HG02981 (cell line): ENCODE data around the gene CD276.
"Not testable (repeated sequence)": the region's sequence is repeated elsewhere in the genome, so short reads cannot be mapped to it uniquely, and the experiment has no call there.

Source experiments
- ATAC-seq: cut with Tn5 transposase; IDR thresholded peaks from one replicate; pipeline ENCODE4 v1.9.1; 2021; ENCODE audit warnings: mild to moderate bottlenecking, moderate library complexity; ENCODE audit not compliant: unreplicated experiment

The CD276 gene

DNA sequence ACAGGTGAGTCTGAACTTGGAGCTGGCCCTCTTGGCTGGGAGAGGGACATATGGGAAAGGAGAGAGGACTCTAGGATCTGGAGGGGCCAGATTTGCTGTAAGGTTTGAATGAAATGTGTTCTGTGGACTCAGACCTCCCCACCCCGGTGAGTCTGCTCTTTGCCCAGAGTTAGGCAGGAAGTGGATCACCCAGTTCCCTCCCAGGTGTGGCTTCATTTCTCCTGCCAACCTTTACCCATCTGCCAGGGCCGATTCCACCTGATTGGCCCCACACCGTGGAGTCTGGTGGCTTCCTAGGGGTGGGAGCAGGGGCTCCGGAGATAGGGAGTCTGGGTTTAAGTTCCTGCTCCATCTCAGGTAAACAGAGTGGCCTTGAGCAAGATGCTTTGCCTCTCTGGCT, 25.5 kb downstream of the CD276 start:
- ATAC-seq = no peak

DNA sequence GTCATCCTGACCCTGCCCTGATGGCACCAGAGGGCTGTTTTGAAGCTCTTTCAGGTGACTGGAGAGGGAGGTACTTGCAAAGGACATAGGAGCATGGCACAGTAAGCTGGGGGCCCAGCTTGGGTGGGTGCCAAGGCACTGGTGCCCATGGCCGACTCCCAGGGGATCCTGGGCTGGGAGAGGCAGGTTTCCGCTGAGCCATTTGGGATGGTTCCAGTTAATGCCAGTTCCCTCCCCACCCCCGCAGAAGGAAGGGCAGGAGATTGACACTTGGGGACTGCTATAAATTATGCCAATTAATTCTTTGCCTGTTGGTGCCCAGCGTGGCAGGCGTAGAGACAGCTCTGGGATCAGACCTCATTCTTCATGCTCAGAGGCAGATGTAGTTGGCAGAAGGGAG, 26.1 kb downstream of the CD276 start:
- no peak for ATAC-seq

DNA sequence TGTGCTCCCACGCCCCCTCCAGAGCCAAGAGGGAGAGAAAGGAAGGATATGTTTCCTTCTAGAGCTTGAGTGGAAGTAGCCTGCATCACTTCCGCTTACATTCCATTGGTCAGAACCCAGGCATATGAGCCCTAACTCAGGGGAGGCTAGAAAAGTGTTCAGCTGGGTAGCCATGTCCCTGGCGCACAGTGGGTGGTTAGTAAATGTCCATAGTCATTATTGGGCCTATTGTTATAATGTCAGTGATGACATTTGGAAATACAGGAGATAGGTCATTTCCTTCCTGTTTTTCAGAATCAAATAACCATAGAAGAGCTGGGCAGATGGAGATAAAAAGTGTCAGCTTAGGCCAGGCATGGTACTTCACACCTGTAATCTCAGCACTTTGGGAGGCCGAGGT, 27.3 kb downstream of the CD276 start:
- no peak for ATAC-seq

DNA sequence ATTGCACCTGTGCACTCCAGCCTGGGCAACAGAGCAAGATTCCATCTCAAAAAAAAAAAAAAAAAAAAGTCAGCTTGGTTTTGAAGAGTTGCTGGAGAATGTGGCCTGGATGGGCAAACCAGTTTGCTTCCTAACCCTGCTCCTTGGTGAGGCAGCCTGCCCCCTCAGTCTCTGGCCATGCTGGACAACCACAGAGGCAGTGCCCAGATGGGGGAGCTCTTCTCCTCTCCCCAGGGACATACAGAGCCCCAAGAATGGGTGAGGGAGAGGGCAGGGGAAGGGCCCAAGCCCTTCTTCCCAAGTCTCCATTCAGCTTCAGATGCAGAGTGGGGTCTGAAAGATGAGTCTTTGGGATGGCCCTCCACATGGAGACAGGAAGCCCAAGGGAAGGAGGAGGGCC, 27.9 kb downstream of the CD276 start:
- no peak for ATAC-seq

DNA sequence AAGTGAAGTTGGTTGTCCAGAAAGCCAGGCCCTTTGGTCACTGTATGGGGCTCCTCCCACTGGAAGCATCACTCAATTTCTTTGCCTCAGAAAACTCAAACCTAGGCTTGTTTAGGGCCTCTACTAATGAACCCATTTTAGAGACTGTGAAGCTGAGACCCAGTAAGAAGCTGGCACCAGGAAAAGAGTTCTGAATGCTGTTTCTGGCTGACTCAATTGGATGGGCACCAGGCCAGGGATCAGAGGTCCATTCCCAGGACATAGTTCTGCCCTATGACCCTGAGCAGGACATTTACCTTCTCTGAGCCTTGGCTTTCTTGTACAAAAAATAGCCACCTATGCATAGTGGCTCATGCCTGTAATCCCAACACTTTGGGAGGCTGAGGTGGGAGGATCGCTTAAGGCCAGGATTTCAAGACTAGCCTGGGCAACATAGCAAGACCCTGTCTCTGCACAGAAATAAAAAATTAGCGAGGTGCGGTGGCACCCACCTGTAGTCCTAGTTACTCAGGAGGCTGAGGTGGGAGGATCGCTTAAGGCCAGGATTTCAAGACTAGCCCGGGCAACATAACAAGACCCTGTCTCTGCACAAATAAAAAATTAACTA, 30.6 kb downstream of the CD276 start:
- no peak for ATAC-seq

DNA sequence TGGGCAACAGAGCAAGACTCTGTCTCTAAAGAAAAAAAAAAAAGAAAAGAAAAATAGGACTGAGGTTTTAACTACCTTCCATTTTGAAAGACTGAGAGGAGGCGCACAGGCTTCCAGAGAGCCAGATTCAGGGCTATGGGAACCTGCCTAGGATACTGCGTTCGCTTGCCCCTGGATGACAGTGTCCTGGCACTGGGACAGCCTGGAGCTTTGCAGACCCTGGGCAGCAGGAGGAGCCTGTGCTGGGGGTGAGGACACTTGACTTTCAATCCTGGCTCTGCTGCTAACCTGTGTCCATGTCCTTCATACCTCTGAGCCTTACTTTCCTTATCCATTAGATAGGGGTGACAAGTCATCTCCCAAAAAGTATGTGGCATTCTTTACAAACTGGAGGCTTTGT, 31.2 kb downstream of the CD276 start:
- no peak for ATAC-seq

DNA sequence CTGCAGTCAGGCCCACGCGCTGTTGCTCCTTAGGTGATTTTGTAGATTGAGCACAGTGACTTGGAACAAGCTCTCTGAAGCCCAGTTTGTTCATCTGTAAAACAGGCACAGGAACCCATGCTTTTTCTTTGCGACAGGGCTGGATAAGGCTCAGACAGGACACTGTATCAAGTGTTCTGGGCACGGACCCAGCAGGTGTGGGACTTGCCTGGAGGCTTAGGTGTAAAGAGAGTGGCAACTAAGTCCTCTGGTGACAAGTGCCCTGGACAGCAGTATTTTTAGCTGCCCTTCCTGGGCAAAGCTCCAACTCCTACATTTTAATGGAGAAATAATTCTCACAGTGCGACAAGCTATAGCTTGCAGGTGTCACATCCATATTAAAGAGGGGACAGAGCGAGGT, 32.2 kb downstream of the CD276 start:
- no peak for ATAC-seq

DNA sequence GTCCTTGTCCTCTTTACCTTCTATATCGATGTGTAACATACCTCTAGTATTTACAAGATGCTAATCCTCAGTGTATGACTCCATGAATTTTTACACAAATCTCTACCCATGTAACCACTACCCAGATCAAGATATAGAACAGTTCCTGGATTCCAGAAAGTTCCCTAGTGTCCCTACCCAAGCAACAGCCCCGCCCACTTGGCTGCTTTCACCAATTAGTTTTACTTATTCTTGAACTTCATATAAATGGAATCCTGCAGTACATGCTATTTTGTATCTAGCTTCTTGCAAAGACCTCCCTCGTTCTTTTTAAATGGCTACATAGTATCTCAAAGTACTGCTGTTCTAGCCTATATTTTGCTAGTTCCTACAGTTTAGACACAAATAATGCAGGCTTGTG, 33.0 kb downstream of the CD276 start:
- ATAC-seq = no peak

DNA sequence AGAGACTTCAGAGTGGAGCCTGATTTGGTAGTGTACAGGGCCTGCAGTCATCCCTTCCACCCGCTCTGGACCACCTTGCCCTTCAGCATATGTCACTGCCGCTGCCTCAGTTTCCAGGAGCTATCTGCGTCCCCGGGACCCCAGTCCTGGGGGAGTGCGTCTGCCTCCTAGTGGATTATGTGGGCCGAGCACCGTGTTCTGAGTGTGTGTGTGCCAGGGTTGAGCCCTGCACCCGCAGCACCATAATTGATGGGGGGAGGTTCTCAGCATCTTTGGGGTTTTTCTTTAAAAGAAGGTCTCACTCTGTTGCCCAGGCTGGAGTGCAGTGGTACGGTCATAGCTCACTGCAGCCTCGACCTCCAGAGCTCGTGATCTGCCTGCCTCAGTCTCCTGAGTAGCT, 33.6 kb downstream of the CD276 start:
- no peak for ATAC-seq

DNA sequence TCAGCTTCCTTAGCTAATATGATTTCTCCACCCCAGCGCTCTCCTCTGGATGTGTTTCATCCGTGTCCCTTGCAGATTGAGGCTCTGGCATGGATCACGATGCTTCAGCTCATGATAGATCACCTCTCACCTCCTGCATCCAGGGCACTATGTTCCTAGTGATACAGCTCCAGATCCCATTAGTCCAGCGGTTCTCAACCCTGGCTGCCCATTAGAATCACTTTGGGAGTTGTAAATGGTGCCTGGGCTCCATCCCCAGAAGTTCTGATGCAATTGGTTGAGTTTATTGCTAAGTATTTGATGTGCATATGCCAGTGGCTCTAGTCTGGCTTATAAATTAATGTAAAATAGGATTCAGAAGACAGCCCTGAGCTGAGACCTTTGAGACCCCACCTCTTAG, 34.5 kb downstream of the CD276 start:
- ATAC-seq = no peak

DNA sequence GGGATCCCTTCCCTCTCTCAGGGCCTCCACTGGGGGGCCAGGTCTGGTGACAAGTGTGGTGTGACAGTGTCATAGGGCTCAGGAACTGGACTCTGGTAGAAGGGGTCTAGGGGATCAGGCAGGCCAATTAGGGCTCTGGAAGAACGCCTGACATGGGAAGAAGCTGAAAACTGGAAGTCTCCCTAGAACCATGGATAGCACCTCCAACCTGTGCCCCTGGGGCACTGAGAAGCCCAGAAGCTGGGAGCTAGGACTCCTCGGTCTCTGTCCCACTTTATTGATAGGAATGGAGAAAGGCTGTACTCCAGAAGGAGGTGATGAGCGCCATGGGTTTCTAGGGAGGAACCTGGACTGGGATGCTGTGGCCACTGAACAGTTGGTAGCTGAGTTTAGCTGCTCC, 38.2 kb downstream of the CD276 start:
- ATAC-seq = no peak

DNA sequence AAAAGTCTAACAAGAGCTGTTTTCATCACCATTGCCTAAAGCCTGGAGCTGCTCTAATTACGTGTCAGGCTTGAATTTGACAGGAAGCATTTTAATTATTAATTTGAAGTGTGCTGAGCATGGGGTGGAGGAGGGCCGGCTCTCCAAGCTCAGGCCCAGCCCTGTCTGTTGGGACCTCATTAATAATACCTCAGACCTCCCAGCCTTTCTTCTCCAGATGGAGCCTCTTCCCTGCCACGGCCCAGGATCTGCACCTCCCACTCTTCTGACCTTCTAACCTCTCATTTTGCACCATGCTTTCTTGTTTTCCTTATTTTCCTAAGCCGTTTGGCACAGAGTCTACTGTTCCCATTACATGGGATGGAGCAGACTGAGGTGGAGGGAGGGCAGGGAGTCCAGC, 39.0 kb downstream of the CD276 start:
- no peak for ATAC-seq

DNA sequence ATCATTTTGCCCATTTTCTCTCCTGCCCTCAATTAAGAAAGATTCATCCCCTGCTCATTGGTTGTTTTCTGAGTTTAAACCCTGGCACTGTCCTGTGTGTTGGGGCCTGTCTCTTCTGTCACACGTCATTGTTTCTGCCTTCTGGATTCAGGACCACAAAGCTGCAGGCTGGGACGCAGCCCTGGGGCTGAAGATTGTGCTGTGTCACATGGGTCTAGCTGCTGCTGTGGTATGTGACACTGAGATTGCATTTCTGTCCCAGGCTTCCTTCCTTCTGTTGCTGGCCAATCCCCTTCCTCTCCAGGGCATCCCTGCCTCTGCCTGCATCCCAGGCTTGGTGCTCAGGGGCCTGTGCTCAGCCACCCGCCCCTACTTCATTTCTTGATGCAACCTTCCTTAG, 40.0 kb downstream of the CD276 start:
- no peak for ATAC-seq

DNA sequence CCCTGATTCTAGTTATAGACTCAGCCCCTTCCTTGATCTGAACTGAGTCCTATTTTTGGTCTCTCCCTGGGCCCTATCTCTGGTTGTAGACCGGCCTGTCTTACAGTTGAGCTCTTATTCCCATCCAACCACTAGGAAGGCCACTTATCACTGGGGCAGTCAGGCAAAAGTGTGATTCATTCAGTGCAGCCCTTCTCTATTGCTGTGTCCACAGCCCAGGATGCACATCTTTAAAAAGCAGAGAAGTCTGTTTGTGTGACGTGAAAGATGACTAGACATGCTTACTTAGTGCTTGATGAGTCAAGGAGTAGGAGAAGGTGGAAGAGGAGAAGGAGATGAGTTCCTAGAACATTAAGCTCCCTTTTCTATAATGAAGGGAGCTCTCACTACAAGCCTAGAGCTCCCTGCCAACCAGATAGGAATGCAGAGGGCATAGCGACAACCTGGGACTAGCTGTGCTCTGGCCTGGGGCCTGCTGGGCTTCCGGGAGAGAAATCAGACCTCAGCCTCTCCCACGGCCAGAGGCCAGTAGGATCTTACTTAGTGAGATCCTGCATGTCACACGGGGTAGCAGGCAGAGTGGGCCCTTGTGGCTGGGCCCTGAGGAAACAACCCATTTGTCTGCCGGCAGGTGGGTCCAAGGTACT, 43.3 kb downstream of the CD276 start:
- ATAC-seq = no peak

DNA sequence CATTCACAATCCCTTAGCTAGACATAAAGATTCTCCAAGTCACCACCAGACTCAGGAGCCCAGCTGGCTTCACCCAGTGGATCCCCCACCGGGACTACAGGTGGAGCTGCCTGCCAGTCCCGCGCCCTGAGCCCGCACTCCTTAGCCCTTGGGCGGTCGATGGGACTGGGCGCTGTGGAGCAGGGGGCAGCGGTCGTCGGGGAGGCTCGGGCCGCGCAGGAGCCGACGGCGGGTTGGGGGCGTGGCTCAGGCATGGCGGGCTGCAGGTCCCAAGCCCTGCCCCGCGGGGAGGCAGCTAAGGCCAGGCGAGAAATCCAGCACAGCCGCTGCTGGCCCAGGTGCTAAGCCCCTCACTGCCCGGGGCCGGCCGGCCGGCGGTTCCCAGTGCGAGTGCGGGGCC, 47.9 kb downstream of the CD276 start:
- not testable (repeated sequence) for ATAC-seq

DNA sequence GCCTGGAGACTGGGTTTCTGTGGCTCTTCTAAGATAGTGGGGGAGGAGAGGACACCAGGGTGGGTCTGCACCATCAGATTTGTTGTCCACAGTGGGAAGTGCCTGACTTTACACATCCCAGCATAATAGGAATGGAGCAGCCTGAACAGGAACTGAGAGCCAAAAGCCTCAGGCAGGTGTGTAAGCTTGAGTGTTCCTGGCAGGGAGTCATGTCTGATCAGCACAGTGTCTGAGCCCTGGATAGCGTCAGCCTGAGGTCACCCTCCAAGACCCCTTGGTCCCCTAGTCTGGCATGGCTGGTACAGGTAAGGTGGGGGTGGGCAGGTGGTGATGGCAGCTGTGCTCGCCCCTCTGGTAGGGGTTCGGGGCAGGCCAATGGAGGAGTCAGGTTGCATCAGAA, 48.7 kb downstream of the CD276 start:
- ATAC-seq = no peak

DNA sequence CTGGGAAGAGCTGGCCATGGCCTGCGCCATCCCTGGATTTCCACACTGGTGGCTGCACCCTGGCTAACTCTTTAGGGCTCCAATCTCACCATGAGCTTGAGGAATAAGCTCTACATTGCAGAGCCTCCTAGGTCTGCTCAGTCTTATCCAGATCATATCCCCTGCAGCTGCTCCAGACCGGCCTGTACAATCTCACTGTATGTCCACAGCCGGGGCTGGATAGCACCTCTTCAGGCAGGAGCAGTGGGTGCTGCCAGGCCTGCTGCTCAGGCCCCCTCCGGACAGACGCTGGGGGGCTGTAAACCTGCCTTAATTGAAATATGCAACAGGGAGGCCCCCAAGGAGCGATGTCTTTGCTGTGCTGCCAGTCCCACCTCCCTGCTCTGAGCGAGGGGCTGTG, 53.4 kb downstream of the CD276 start:
- ATAC-seq = no peak

DNA sequence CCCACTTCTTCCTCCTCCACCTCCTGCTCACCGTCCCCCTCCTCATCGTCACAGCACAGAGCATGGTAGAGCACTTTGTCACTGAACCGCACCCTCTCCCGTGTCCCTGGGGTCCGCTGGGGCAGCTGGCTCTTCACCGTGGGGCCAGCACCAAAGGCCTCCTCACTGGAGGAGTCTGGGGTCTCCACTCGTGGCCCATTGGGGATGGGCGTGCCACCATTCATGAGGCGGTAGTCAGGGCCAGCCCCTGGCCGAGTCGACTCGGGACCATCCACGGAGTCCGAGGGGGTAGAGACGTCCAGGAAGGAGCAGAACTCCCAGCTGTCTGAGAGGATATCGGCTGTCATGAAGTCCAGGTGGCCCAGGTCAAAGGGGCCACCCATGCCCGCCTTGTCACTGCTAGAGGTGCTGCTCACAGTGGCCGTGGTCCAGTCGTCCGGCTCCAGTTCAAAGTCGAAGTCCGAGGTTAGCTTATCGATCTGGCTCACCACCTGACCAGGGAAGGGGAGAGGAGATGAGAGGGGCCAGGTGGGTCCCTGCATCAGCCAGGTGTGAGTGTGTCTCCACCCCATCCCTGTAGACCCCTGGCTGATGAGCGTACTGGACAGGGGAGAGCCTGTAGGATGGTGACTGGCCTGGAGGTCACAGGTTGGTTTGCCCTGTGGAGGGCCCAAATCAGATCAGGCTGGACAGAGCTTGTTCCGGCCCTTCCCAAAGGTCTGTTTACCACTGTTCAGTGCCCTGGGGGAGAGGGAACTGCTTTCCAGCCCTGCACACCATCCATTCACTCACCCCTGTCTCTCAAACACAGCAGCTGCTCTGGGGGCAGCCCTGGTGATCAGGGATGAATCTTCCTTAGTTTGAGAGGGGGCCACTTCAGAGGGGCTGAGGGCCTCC, 56.2 kb downstream of the CD276 start:
- no peak for ATAC-seq

DNA sequence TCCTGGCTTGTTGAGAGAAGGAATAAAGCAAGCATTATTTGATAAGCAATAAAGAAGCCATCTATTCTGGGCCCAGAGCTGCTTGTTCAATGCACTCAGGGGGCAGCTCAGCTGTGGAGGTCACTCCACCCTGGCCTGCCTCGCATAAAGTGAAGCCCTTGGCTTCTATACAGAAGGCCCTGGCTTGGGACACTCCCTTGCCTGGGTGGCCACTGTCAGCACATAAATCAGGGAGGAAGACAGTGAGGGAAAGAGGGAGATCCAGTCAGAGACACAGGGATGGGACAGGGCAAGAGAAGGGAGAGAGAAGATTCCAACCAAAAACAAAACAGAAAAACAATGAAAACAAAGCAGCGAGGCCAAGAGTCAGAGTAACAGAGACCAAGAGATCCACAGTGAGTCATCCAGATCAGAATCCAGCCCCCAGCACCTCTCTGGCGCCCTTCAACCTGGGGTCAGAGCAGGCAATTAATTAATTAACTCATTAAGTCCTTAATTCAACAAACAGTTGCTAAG, 57.2 kb downstream of the CD276 start:
- ATAC-seq = no peak

DNA sequence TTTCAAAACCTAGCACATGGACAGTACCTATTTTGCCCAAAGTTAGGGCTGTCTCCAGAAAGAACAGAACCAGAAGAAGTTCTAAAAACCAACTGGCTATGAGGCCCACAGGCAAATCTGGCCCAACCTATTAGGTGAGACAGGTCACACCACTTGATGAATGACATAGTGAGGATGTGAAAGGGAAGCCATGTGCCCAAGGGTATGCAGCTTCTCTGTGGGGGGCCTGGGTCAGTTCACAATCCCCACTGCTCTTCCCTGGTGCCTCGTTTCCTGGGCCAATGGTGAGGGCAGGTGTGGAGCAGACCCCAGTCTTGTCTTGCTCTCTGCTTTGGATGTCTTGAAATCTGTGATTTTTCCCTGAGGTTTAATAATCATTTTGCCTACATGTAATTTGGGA, 60.1 kb downstream of the CD276 start:
- no peak for ATAC-seq

DNA sequence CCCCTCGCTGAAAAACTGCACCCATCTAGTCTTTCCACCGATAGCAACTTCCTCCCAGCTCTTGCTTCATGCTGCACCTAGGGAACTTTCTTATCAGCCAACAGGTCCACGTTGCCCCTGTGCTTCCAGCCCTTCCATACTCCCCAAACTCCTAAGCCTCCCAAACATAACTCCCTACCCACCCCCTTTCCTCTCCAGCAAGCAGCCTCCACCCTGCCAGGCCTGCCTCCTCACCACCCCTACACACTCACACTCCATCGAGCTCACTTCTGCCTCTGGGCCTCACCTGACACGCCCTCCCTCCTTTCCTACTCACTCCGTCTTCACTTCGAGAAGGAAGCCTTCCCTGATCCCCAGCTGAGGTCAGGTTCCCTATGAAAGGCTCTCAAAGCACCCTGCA, 60.9 kb downstream of the CD276 start:
- no peak for ATAC-seq

DNA sequence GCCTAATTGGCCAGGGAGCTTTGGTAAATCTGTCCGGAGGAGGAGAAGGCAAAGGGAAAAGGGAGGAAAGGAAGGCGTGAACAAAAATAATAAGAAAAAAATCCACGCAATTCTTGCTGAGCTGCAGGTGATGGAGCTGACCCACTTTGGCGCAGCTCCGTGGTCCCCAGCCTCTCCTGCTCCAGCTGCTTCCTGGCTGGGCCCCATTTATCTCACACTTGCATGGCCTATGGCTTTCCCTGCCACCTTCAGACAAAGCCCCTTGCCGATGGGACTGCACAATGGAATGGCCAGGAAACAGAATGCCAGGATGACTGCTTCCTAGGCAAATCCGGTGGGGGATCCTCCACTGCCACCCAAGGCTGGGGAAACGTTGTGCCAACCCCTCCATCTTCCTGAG, 62.1 kb downstream of the CD276 start:
- no peak for ATAC-seq
